ENCODE data around the gene ST6GALNAC3. TPM values are rescaled to one million over a fixed set of nuclear protein-coding genes. Genes with fewer than 3 reads are reported as not detected.

The ST6GALNAC3 gene
- total and polyA plus RNA-seq, 2 donors from 2014 or later = 8.8 to 15.8 TPM

GRCh38 chr1:76292418-76293184, 218.1 kb downstream of the ST6GALNAC3 start:
- no peak overlapping the region for H3K27ac ChIP-seq (ENCODE audit: low read depth in 2 of 2, low read length in 2 of 2)
- FAIRE-seq (no peak), DNase-seq (no peak)
- H3K36me3 ChIP-seq (ENCODE audit: control insufficient read depth in 2 of 3, insufficient read depth in 3 of 3, low read length in 3 of 3) = no peaks in the 10 kb centered on the region
- peaks cover 0 to 3% (median 0%) of the 10 kb centered on the region in 3 donors for H3K4me1 ChIP-seq (ENCODE audit: control insufficient read depth in 2 of 3, insufficient read depth in 2 of 3, low read depth in 1 of 3, low read length in 3 of 3)
- TF ChIP-seq CTCF (IDR thresholded peaks at IDR 0.05; ENCODE audit: borderline replicate concordance, extremely low read depth, insufficient read depth) = no peak
- no peak overlapping the region for H3K9ac ChIP-seq (ENCODE audit: low read length in 3 of 3)
- no peaks in the 10 kb centered on the region for H3K9me3 ChIP-seq (ENCODE audit: control insufficient read depth in 2 of 3, insufficient read depth in 1 of 3, low read length in 3 of 3)
- intact Hi-C loops (cut with DNase I) = no loop called here
- no peak overlapping the region for H3K4me3 ChIP-seq (ENCODE audit: low read length in 3 of 3)
- H3K27me3 ChIP-seq (ENCODE audit: control insufficient read depth, insufficient read depth, low read length) = no peaks in the 10 kb centered on the region

GRCh38 chr1:76293831-76294230, 219.3 kb downstream of the ST6GALNAC3 start:
- H3K27ac ChIP-seq (ENCODE audit: low read depth in 2 of 2, low read length in 2 of 2) = no peak overlapping the region
- intact Hi-C loops (cut with DNase I) = no loop called here
- no peaks in the 10 kb centered on the region for H3K36me3 ChIP-seq (ENCODE audit: control insufficient read depth in 2 of 3, insufficient read depth in 3 of 3, low read length in 3 of 3)
- H3K4me3 ChIP-seq (ENCODE audit: low read length in 3 of 3) = no peak overlapping the region
- FAIRE-seq = no peak
- no peak for TF ChIP-seq CTCF (IDR thresholded peaks at IDR 0.05; ENCODE audit: borderline replicate concordance, extremely low read depth, insufficient read depth)
- peaks cover 0 to 3% (median 0%) of the 10 kb centered on the region in 3 donors for H3K4me1 ChIP-seq (ENCODE audit: control insufficient read depth in 2 of 3, insufficient read depth in 2 of 3, low read depth in 1 of 3, low read length in 3 of 3)
- no peaks in the 10 kb centered on the region for H3K9me3 ChIP-seq (ENCODE audit: control insufficient read depth in 2 of 3, insufficient read depth in 1 of 3, low read length in 3 of 3)
- H3K27me3 ChIP-seq (ENCODE audit: control insufficient read depth, insufficient read depth, low read length) = no peaks in the 10 kb centered on the region
- H3K9ac ChIP-seq (ENCODE audit: low read length in 3 of 3) = no peak overlapping the region
- DNase-seq = no peak

- no peaks in the 10 kb centered on the region for H3K36me3 ChIP-seq (ENCODE audit: control insufficient read depth in 2 of 3, insufficient read depth in 3 of 3, low read length in 3 of 3)
- no peak for TF ChIP-seq CTCF (IDR thresholded peaks at IDR 0.05; ENCODE audit: borderline replicate concordance, extremely low read depth, insufficient read depth)
- DNase-seq (peak in 1 of 5 donors; percentile 34), FAIRE-seq (no peak)
- no peaks in the 10 kb centered on the region for H3K9me3 ChIP-seq (ENCODE audit: control insufficient read depth in 2 of 3, insufficient read depth in 1 of 3, low read length in 3 of 3)
- intact Hi-C loops (cut with DNase I) = no loop called here
- peaks cover 0 to 3% (median 0%) of the 10 kb centered on the region in 3 donors for H3K4me1 ChIP-seq (ENCODE audit: control insufficient read depth in 2 of 3, insufficient read depth in 2 of 3, low read depth in 1 of 3, low read length in 3 of 3)
- H3K27me3 ChIP-seq (ENCODE audit: control insufficient read depth, insufficient read depth, low read length) = no peaks in the 10 kb centered on the region
- no peak overlapping the region for H3K27ac ChIP-seq (ENCODE audit: low read depth in 2 of 2, low read length in 2 of 2)
- H3K4me3 ChIP-seq (ENCODE audit: low read length in 3 of 3) = no peak overlapping the region
- no peak overlapping the region for H3K9ac ChIP-seq (ENCODE audit: low read length in 3 of 3)
Measured at GRCh38 chr1:76294482-76295194, 220.1 kb downstream of the ST6GALNAC3 start.

Data from kidney (tissue), 14 donors.